Common myeloid progenitor, CD34-positive (primary cell): ENCODE measurements around the gene CENPQ.

ENCODE experiments used
- CTCF ChIA-PET: fragments of 350-600 bp; sonication (Branson Sonifier 250); formaldehyde crosslinking; loops from one replicate; lab custom pipeline; 2021; ENCODE audit warnings: antibody characterized with exemption; lab: Charles Lee
- POLR2A ChIA-PET: fragments of 350-600 bp; sonication (Branson Sonifier 250); formaldehyde crosslinking; loops from one replicate; lab custom pipeline; 2021; ENCODE audit warnings: antibody characterized with exemption; lab: Charles Lee
- DNase-seq, 3 donors: peaks; one replicate each; pipeline versions ENCODE4 v3.0.0 to v3.0.0-alpha.2; 2013
- H3K27ac ChIP-seq, 2 experiments: 1 replicate in 1 of 2; 2 replicates in 1 of 2; pipeline ENCODE4 v1.7.0; 2013; ENCODE audit warnings: inconsistent platforms in 2 of 2, low read length in 2 of 2, mild to moderate bottlenecking in 2 of 2, low read depth in 1 of 2, moderate library complexity in 1 of 2; ENCODE audit not compliant: severe bottlenecking in 2 of 2, insufficient read depth in 1 of 2, poor library complexity in 1 of 2
- H3K27me3 ChIP-seq, 5 experiments: replicated peaks in 2 of 5; 1 replicate in 3 of 5; 2 replicates in 2 of 5; pipeline versions ENCODE4 v1.6.1 to v1.7.0; 2013; ENCODE audit warnings: low read length in 4 of 5, mild to moderate bottlenecking in 2 of 5, moderate library complexity in 2 of 5, inconsistent platforms in 1 of 5; ENCODE audit not compliant: insufficient read depth in 5 of 5, control insufficient read depth in 4 of 5
- H3K36me3 ChIP-seq, 4 experiments: 1 replicate in 2 of 4; 2 replicates in 2 of 4; pipeline versions ENCODE4 v1.6.1 to v1.7.0; 2013; ENCODE audit warnings: low read length in 3 of 4, control low read depth in 1 of 4, mild to moderate bottlenecking in 1 of 4; ENCODE audit not compliant: control insufficient read depth in 4 of 4, insufficient read depth in 4 of 4
- H3K4me1 ChIP-seq, 4 experiments: 1 replicate in 3 of 4; 2 replicates in 1 of 4; pipeline versions ENCODE4 v1.6.1 to v1.7.1; 2013; ENCODE audit warnings: low read length in 3 of 4, mild to moderate bottlenecking in 3 of 4, control low read depth in 1 of 4, inconsistent platforms in 1 of 4, moderate library complexity in 1 of 4; ENCODE audit not compliant: control insufficient read depth in 4 of 4, insufficient read depth in 4 of 4; ENCODE audit errors: control extremely low read depth in 1 of 4
- H3K4me3 ChIP-seq, 7 experiments: 1 replicate in 4 of 7; 2 replicates in 3 of 7; pipeline versions ENCODE4 v1.5.1 to v1.7.0; 2013; ENCODE audit warnings: mild to moderate bottlenecking in 7 of 7, low read length in 6 of 7, moderate library complexity in 6 of 7, inconsistent platforms in 2 of 7, low read depth in 2 of 7, control low read depth in 1 of 7; ENCODE audit not compliant: insufficient read depth in 4 of 7, control insufficient read depth in 1 of 7; ENCODE audit errors: extremely low read depth in 1 of 7
- H3K9me3 ChIP-seq, 5 experiments: 1 replicate in 4 of 5; 2 replicates in 1 of 5; pipeline versions ENCODE4 v1.6.1 to v1.7.1; 2013; ENCODE audit warnings: low read length in 4 of 5, mild to moderate bottlenecking in 2 of 5, inconsistent platforms in 1 of 5, low read depth in 1 of 5, moderate library complexity in 1 of 5; ENCODE audit not compliant: control insufficient read depth in 4 of 5, insufficient read depth in 2 of 5; ENCODE audit errors: control extremely low read depth in 1 of 5
- WGBS: methylation state at CpG from one replicate; pipeline ENCODE4 v1.1.5; 2013; ENCODE audit not compliant: insufficient coverage; 5-methylcytosine and 5-hydroxymethylcytosine counted together

CENPQ gene

DNA sequence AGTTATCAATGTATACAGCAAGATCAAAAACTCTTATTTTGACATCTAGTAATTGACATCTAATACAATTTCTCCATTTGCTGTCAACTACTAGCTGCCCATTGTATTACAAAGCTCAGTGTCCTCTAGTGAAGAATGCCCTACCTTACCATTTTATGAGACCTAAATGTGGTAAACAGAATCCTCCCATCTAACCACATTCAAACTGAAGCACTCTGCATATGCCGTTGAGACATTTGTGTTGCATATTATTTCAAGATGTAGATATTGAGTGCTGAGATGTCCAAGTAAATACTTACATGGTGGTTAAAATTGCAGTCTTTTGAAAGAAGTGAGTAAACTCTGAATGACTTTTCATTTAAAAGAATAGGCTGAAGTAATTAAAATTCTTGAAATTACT lies 36.0 kb downstream of the CENPQ start:
- Histone ChIP-seq H3K9me3 (no peaks in the 10 kb centered on the region), H3K27me3 (no peaks in the 10 kb centered on the region), H3K4me1 (no peaks in the 10 kb centered on the region), H3K36me3 (peaks cover 0 to 5% (median 1%) of the 10 kb centered on the region in 4 experiments), H3K27ac (no peak overlapping the region), H3K4me3 (no peak overlapping the region)
- ChIA-PET POLR2A (no interaction called here), CTCF (interaction anchor here (1.2 kb wide), 1 partner anchor 16 kb away, joined by 3 read pairs; no protein-coding TSS in a partner anchor)
- WGBS = no CpG with 5 or more reads among the region's 1 CpG
- DNase-seq = no peak

- no peak for DNase-seq
- Histone ChIP-seq H3K9me3 (no peaks in the 10 kb centered on the region), H3K36me3 (peaks cover 0 to 3% (median under 1%) of the 10 kb centered on the region in 4 experiments), H3K4me1 (no peaks in the 10 kb centered on the region), H3K27ac (no peak within 1 kb of the TSS), H3K27me3 (no peaks in the 10 kb centered on the region), H3K4me3 (no peak within 1 kb of the TSS)
- no CpG with 5 or more reads among the region's 2 CpGs for WGBS
- POLR2A ChIA-PET = no interaction called here
- CTCF ChIA-PET = interaction anchor here (1.2 kb wide), 1 partner anchor 16 kb away, joined by 3 read pairs; no protein-coding TSS in a partner anchor
Observed at GRCh38 chr6:49499623-49500022, 36.5 kb downstream of the CENPQ start, which contains the start of gene GLYATL3. TSS of gene GLYATL3 (plus strand) at chr6:49499923. CDS start at chr6:49511991, 12,068 bp downstream.

DNA sequence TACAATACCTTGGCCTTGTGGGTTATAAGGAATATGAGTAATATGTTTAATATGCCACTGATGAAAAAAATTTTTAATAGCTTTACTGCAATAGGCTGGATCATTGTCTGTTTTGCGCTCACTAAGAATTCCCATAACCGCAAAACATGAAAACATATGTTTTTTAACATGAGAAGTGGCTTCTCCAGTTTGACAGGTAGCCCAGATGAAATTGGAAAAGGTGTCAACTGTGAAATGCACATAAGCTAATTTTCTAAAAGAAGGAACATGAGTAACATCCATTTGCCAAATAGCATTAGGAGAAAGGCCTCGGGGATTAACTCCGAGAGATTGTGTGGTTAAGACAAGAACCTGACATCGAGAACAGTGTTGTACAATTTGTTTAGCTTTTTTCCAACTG lies 41.5 kb downstream of the CENPQ start:
- 95% methylated on average over 4 of the region's 5 CpGs for WGBS
- POLR2A ChIA-PET = no interaction called here
- no peak overlapping the region for H3K27ac ChIP-seq
- H3K9me3 ChIP-seq = peaks cover 0 to 4% (median 0%) of the 10 kb centered on the region in 5 experiments
- DNase-seq = no peak
- H3K4me3 ChIP-seq = no peak overlapping the region
- H3K27me3 ChIP-seq = no peaks in the 10 kb centered on the region
- no peaks in the 10 kb centered on the region for H3K36me3 ChIP-seq
- CTCF ChIA-PET = no interaction called here
- no peaks in the 10 kb centered on the region for H3K4me1 ChIP-seq

DNA sequence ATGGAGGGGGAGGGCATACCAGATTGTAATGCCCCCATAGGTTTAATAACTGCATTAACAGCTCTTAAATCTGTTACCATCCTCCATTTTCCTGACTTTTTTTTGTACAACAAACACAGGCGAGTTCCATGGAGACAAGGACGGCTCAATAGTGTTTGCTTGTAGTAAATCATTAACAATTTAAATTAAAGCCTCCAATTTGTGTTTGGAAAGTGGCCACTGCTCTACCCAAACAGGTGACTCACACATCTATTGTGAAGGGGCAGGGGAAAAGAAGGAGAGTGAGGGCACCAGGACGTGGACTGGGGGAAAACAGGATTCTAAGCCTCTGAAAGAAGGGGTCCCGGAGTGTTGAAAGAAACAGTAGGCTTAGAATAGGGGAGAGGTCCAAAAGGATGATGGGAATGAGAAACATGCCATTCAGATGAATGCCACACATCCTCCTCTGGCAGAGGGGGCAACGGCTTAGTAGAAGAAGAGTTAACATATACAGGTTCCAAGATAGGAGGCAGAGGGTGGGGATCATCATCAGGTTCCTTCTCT lies 43.5 kb downstream of the CENPQ start:
- no peaks in the 10 kb centered on the region for H3K36me3 ChIP-seq
- POLR2A ChIA-PET = no interaction called here
- 100% methylated on average over 2 of the region's 5 CpGs for WGBS
- H3K4me1 ChIP-seq = no peaks in the 10 kb centered on the region
- CTCF ChIA-PET = interaction anchor here (1.2 kb wide), 1 partner anchor 15 kb away, joined by 3 read pairs; no protein-coding TSS in a partner anchor
- no peak overlapping the region for H3K27ac ChIP-seq
- DNase-seq = no peak
- peaks cover 0 to 4% (median 0%) of the 10 kb centered on the region in 5 experiments for H3K27me3 ChIP-seq
- peaks cover 0 to 4% (median 0%) of the 10 kb centered on the region in 5 experiments for H3K9me3 ChIP-seq
- H3K4me3 ChIP-seq = no peak overlapping the region

- peaks cover 0 to 4% (median 0%) of the 10 kb centered on the region in 5 experiments for H3K27me3 ChIP-seq
- peaks cover 0 to 4% (median 0%) of the 10 kb centered on the region in 5 experiments for H3K9me3 ChIP-seq
- H3K4me1 ChIP-seq = no peaks in the 10 kb centered on the region
- H3K4me3 ChIP-seq = no peak overlapping the region
- H3K36me3 ChIP-seq = no peaks in the 10 kb centered on the region
- WGBS = no CpG with 5 or more reads among the region's 3 CpGs
- no peak for DNase-seq
- POLR2A ChIA-PET = no interaction called here
- no peak overlapping the region for H3K27ac ChIP-seq
- CTCF ChIA-PET = no interaction called here
Observed at GRCh38 chr6:49509342-49509741, 46.2 kb downstream of the CENPQ start.

GRCh38 chr6:49513153-49513989 lies 50.2 kb downstream of the CENPQ start:
- ChIA-PET CTCF (no interaction called here), POLR2A (no interaction called here)
- no peaks in the 10 kb centered on the region for H3K4me1 ChIP-seq
- no peak overlapping the region for H3K27ac ChIP-seq
- H3K9me3 ChIP-seq = peaks cover 0 to 2% (median 0%) of the 10 kb centered on the region in 5 experiments
- no peaks in the 10 kb centered on the region for H3K36me3 ChIP-seq
- 100% methylated on average over 1 of the region's 2 CpGs for WGBS
- H3K4me3 ChIP-seq = no peak overlapping the region
- peaks cover 0 to 4% (median 0%) of the 10 kb centered on the region in 5 experiments for H3K27me3 ChIP-seq
- no peak for DNase-seq
